Cardiac fibroblast (primary cell): Measurements from ENCODE around the gene TAC4.
A peak's percentile ranks its signal among the peaks of the same experiment; 100 is the strongest.

ENCODE experiments used
- DNase-seq, 2 donors: peaks; one replicate each; pipeline versions ENCODE4 v3.0.0 to v3.0.0-alpha.2; 2010; ENCODE audit warnings: low read depth in 2 of 2
- H3K4me3 ChIP-seq, 2 donors: replicated peaks in 1 of 2; 1 replicate in 1 of 2; 2 replicates in 1 of 2; pipeline ENCODE4 v1.5.1; 2011; ENCODE audit warnings: low read depth in 2 of 2, low read length in 2 of 2, mild to moderate bottlenecking in 2 of 2, moderate library complexity in 1 of 2
- TF ChIP-seq, protein P1 (sequence below): IDR thresholded peaks from one replicate; pipeline ENCODE4 v1.5.1; 2011; ENCODE audit warnings: low read depth, mild to moderate bottlenecking, low read length, inconsistent platforms

The TAC4 gene

DNA sequence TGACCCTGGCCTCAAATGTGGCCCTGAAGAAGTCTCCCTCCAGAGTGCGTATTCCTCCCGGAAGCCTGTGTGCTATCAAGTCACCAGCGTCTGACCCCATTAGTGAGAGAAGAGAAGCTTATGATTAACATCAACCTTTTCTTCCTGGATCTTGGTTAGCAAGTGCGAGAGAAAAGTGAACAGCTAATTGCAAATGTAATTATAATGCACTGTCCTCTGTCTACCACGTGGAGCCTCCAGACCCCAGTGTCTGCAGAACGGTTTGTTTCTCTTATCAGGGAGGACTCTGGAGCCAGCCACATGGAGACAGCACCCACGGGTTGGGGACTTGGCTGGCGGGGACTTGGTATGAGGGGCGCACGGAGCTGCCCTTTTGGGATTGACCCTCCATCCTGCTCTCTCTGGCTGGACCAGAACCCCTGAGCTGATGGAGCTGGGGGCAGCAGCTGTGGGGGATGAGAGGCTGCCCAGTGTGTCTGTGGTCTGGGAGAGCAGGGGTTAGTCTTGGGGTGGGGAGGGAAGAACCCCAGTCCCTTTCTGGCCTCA, 5.7 kb upstream of the TAC4 start:
- TF ChIP-seq, protein P1, sequence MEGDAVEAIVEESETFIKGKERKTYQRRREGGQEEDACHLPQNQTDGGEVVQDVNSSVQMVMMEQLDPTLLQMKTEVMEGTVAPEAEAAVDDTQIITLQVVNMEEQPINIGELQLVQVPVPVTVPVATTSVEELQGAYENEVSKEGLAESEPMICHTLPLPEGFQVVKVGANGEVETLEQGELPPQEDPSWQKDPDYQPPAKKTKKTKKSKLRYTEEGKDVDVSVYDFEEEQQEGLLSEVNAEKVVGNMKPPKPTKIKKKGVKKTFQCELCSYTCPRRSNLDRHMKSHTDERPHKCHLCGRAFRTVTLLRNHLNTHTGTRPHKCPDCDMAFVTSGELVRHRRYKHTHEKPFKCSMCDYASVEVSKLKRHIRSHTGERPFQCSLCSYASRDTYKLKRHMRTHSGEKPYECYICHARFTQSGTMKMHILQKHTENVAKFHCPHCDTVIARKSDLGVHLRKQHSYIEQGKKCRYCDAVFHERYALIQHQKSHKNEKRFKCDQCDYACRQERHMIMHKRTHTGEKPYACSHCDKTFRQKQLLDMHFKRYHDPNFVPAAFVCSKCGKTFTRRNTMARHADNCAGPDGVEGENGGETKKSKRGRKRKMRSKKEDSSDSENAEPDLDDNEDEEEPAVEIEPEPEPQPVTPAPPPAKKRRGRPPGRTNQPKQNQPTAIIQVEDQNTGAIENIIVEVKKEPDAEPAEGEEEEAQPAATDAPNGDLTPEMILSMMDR = no peak
- no peak for DNase-seq
- H3K4me3 ChIP-seq = no peak overlapping the region

DNA sequence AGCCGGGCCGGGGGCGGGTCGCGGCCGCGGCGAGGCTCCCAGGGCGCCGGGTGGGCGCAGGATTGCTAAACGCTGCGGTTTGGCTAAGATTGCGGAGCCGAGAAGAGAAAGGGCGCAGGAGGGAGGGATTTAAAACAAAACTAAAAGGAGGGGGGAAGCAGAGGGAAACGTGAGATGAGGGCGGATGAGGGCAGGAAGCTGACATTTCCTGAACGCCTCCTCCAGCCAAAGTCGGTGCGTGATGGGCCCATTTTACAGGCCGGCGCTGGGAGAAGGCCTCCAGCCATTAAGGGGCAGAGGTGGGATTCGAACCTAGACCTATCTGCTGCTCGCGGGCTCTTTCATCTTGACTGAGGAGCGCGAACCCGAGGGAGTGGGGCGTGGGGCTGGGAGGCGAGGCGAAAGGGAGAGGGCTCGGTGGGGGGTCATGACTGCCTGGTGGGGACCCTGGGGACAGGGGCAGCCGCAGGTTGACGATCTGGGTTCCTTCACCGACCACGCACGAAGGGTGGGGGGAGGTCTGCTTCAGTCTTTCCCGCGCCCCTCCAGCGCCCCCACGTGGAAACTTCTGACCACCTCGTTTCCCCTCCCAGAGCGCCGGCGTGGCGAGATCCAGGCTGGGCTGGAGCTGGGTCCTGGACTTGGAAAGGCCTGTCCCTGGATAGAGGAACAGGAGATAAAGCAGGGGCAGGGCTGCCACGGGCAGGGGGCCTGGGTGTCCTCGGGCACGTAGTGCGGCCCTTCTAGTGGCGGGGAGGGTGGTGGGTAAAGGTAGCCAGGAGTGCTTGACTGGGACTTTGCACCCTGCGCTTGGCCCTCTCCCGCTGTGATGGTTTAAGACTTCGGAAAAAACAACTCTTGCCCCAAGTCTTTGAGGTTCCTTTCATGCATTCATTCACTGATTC, 3.8 kb upstream of the TAC4 start:
- TF ChIP-seq, protein P1 = peak; percentile 73
- peak; percentile 65 to 78 for DNase-seq
- H3K4me3 ChIP-seq = peak overlapping the region; percentile 58 to 62

DNA sequence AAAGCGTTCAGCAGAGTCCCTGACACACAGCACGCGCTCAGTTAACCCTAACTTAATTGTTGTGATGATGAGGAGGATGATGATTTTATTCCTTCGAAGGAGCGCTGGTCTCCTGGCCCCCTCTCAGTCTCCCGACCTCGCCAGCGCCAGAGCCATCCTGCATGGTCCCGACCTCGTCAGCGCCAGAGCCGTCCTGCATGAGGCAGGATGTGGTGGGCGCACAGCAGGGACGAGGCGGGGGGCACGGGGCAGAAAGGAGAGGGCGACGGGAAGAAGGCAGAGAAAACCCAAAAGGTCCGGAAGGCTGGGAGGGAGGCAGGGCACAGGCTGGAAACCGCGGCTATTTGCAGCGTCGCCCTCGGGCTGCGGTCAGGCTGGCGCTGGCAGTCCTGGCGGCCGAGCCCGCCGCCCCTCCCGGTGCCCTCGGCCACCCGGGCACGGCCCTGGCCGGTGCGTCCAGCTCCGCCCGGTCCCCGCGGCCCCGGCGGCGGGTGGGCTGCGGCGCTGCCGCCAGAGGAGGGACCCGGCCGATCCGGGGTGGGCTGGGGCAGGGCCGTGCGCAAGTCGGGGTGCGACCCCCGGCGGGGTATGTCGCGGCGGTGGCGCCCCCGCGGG, 3.0 kb upstream of the TAC4 start:
- peak overlapping the region; percentile 58 to 62 for H3K4me3 ChIP-seq
- TF ChIP-seq, protein P1 = no peak
- no peak for DNase-seq

DNA sequence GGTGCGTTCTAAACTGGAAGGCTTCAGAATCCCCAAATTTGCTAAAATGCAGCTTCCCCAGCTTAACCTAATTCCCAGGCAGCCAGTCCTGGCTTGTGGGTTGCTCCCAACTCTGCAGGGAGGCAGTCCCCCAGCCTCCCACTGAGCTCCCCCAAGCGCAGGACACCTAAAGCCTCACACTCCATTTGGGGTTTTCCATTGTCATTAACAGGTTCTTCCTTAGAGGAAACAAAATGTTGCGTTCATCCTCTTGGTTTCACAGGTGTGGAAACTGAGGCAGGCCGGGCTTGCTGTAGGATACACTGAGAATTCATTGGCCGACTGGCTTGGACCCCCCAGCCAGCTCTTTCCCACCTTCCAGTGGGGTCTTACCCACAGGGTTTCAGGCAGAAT, 2.3 kb upstream of the TAC4 start:
- TF ChIP-seq, protein P1 = no peak
- DNase-seq = no peak
- H3K4me3 ChIP-seq = no peak overlapping the region

DNA sequence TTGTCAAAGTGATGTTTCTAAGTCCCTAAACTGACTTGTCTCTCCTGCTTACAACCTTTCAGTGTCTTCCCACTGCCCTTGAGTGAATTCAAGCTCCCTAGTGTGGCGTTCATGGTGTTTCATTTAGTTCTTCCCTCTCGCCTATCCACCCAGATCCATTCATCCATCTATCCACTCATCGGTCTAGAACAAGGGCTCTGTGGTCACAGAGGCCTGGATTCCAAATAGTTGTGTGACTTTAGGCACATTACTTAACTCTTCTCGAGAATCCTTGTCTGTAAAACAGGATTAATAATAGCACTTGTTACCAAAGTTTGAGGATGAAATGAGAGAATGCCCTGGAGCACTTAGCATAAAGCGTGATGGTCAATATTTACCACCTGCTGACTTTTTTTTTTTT, 870 bp upstream of the TAC4 start:
- TF ChIP-seq, protein P1 = no peak
- DNase-seq = no peak
- no peak overlapping the region for H3K4me3 ChIP-seq

DNA sequence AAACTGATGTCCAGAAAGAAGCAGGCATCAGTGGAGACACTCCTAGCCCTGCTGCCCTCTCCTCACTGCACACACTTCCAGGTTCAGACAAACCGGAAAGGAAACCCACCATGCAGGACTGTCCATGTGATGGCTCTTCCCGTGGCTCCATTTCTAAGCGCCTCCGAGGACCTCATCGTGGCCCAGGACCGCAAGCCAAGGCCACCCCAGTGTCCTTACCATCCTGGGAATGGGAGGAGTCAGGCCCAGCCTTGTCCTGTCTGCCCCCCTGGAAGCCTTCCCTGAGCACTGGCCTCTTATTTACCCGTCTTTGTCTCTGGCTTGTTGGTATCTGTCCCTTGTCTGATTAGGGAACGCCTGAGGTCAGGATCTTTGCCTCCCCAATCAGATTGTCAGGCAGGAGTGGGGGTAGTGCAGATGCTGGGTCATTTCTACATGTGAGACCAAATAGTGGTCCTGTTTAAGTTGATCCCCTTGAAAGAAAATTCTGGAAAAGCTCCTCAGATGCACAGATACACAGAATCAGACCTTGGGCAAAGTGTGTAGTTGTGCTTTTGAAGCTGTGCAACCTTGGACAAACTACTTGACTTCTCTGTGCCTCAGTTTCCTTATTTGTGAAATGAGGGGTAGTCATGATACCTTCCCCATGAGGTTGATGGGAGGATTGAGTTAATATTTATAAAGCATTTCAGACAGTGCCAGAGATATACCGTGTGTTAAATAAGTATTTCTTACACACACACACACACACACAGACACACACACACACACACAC, 744 bp downstream of the TAC4 start:
- H3K4me3 ChIP-seq = no peak overlapping the region
- DNase-seq = no peak
- TF ChIP-seq, protein P1 = no peak
